ENCODE results near the gene PTGDR. TPM values are rescaled to one million over a fixed set of nuclear protein-coding genes. Genes with fewer than 3 reads are reported as not detected.

PTGDR gene
- not detected in 2 replicates for total RNA-seq (2011; cell fraction: chromatin; rRNA removed; ENCODE audit: low replicate concordance)
- not detected in 2 replicates for total RNA-seq (2011; cell fraction: nucleolus; rRNA removed)
- total RNA-seq (2011; cell fraction: nucleoplasm; rRNA removed), result not detected in 2 replicates
- total RNA-seq (2014; rRNA removed) (not detected in 2 replicates), total RNA-seq (2014; rRNA removed; fragmentation: Illumina TruSeq; extraction: Trizol) (not detected in 2 replicates), total RNA-seq (2015; rRNA removed; fragmentation: Illumina TruSeq; extraction: Trizol) (not detected in 2 replicates), total RNA-seq (2021) (not detected in 2 replicates), polyA plus RNA-seq (2011; rRNA removed) (not detected in 2 replicates), polyA plus RNA-seq (2014; fragmentation: Illumina TruSeq; extraction: Trizol) (not detected in 2 replicates), polyA plus RNA-seq (2014; fragmentation: Nextera tagmentation; extraction: Ambion mirVana) (not detected), polyA plus RNA-seq (2014; rRNA removed) (not detected in 2 replicates), polyA minus RNA-seq (2011; rRNA and poly(A)+ RNA removed) (not detected in 2 replicates), Bru-seq, nascent RNA (not detected), BruChase-seq, experiment 1, labeled RNA remaining after a 2-hour chase (not detected), BruChase-seq, experiment 2, labeled RNA remaining after a 6-hour chase (not detected)
- polyA plus RNA-seq (2011; cell fraction: cytosol; rRNA removed), result not detected in 2 replicates
- polyA plus RNA-seq (2011; cell fraction: nucleus; rRNA removed), result not detected in 2 replicates
- not detected in 2 replicates for polyA plus RNA-seq (2012)
- not detected in 2 replicates for polyA minus RNA-seq (2011; cell fraction: cytosol; rRNA and poly(A)+ RNA removed)
- not detected in 2 replicates for polyA minus RNA-seq (2011; cell fraction: nucleus; rRNA and poly(A)+ RNA removed)
- long read RNA-seq, experiment 1, result 0 reads
- long read RNA-seq, experiment 2, result 0 reads
- long read RNA-seq, experiment 3, result 0 reads

GRCh38 chr14:52267501-52268278, at the start of gene PTGDR:
TSS of gene PTGDR (plus strand) at chr14:52267698. CDS start at chr14:52267815, 117 bp downstream.
- Histone ChIP-seq H3K9me1 (ENCODE audit: control insufficient read depth, insufficient read depth, low read length) (no peaks in the 10 kb centered on the region), H3K27ac (ENCODE audit: extremely low read depth, low read depth, low read length) (no peak within 1 kb of the TSS), H3K4me2 (ENCODE audit: insufficient read depth, low read length) (no peak within 1 kb of the TSS), H3K9ac (ENCODE audit: insufficient read depth in 1 of 2, low read depth in 2 of 2, low read length in 2 of 2) (no peak within 1 kb of the TSS), H3K36me3 (ENCODE audit: control insufficient read depth, insufficient read depth, low read length) (no peaks in the 10 kb centered on the region), H3K4me3 (no peak within 1 kb of the TSS), H3K4me1 (replicated peaks in 1 of 2; ENCODE audit: control insufficient read depth in 2 of 2, insufficient read depth in 2 of 2, low read length in 2 of 2) (no peaks in the 10 kb centered on the region), H2AFZ (ENCODE audit: low read depth, low read length) (no peak within 1 kb of the TSS), H3K79me2 (ENCODE audit: control insufficient read depth, insufficient read depth, low read length) (no peaks in the 10 kb centered on the region), H3K9me3 (replicated peaks; ENCODE audit: control insufficient read depth, insufficient read depth, low read depth, low read length) (no peaks in the 10 kb centered on the region), H4K20me1 (replicated peaks; ENCODE audit: control insufficient read depth, insufficient read depth, low read length) (no peaks in the 10 kb centered on the region), H3K27me3 (ENCODE audit: control insufficient read depth in 2 of 2, insufficient read depth in 2 of 2, low read length in 2 of 2) (peaks cover 0 to 15% of the 10 kb centered on the region in 2 experiments; a peak in 2 of 5 replicates)
- intact Hi-C loops (cut with micrococcal nuclease), result no loop called here
- ATAC-seq (no peak), FAIRE-seq (no peak), DNase-seq (ENCODE audit: extremely low read depth in 1 of 4, low spot score in 3 of 4) (no peak)
- 21% methylated on average over 15 of the region's 63 CpGs for WGBS (ENCODE audit: insufficient coverage, low coverage, missing lambda C conversion rate)
- TF ChIP-seq POLR3A (IDR thresholded peaks at IDR 0.05; ENCODE audit: borderline replicate concordance, extremely low read depth, insufficient read depth, insufficient read length) (no peak), SMAD3 (CRISPR knock-in tag; conservative IDR thresholded peaks at IDR 0.05) (no peak), CTBP1 (IDR thresholded peaks at IDR 0.05; ENCODE audit: borderline replicate concordance) (no peak), MLX (CRISPR knock-in tag; conservative IDR thresholded peaks at IDR 0.05) (no peak), ATF6 (CRISPR knock-in tag; IDR thresholded peaks at IDR 0.05) (no peak), NCOR1 (IDR thresholded peaks at IDR 0.05) (no peak)
- in situ Hi-C loops (cut with MboI), result no loop called here
- no TSS peak for BruUV-seq (replicated peaks)
- POLR2A ChIA-PET, result no interaction called here
- CTCF ChIA-PET (ENCODE audit: low intra/inter-chr PET ratio), result no interaction called here
